D721Med (cell line): ENCODE measurements around the gene GALNT4.
A peak's percentile ranks its signal among the peaks of the same experiment; 100 is the strongest.

Experiments
- DNase-seq: peaks from one replicate; pipeline ENCODE4 v3.0.0; 2011; ENCODE audit warnings: low spot score; ENCODE audit not compliant: insufficient read length
- FAIRE-seq: peaks from 2 replicates; lab custom pipeline; 2011; peaks lifted over from hg19 to GRCh38; lab: Jason Lieb, UNC
- TF ChIP-seq, protein P1 (sequence below): IDR thresholded peaks from 2 replicates; pipeline ENCODE4 v1.5.1; 2012; ENCODE audit warnings: mild to moderate bottlenecking, control low read depth; ENCODE audit not compliant: insufficient read depth; ENCODE audit errors: missing control alignments

GALNT4 gene

DNA sequence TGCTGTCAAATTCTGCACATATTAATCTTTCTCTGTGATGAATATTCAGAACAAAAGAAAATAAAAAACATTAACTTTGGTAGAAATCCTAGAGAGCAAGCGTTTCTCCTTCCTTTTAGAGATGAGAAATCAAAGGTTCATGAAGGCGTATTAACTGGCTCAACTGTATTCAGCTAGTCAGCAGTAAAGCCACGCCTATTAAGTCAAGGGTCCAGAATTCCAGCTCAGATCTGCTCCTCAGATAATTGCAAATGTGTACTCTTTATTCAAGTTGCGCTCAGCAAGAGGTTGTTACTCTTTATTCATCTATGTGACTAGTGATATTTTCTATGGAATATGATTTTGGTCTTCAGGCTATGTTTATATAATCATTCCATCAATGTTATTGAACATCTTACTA lies 14.3 kb upstream of the GALNT4 start:
- FAIRE-seq (peak; percentile 46), DNase-seq (no peak)
- TF ChIP-seq, protein P1, sequence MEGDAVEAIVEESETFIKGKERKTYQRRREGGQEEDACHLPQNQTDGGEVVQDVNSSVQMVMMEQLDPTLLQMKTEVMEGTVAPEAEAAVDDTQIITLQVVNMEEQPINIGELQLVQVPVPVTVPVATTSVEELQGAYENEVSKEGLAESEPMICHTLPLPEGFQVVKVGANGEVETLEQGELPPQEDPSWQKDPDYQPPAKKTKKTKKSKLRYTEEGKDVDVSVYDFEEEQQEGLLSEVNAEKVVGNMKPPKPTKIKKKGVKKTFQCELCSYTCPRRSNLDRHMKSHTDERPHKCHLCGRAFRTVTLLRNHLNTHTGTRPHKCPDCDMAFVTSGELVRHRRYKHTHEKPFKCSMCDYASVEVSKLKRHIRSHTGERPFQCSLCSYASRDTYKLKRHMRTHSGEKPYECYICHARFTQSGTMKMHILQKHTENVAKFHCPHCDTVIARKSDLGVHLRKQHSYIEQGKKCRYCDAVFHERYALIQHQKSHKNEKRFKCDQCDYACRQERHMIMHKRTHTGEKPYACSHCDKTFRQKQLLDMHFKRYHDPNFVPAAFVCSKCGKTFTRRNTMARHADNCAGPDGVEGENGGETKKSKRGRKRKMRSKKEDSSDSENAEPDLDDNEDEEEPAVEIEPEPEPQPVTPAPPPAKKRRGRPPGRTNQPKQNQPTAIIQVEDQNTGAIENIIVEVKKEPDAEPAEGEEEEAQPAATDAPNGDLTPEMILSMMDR, result no peak

DNA sequence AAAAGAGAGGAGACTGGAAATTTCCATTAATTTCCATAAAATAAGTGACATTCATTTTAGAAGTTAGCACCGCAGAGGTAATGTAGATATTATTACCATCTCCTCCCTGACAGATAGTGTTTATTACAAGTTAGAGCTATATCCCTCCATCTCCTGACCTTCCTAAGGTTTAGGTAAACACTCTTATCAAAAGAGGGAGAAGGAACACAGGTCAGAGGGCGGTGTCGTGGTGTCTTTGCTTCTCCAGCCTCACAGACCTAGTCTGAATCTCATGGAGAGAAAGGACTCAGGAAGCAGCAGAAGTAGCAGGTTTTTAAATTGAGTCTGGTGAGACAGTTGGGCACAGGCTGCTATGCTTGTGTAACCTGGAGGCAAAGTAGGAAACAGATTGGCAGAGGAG lies 12.8 kb upstream of the GALNT4 start:
- TF ChIP-seq, protein P1, result no peak
- no peak for FAIRE-seq
- DNase-seq, result no peak

DNA sequence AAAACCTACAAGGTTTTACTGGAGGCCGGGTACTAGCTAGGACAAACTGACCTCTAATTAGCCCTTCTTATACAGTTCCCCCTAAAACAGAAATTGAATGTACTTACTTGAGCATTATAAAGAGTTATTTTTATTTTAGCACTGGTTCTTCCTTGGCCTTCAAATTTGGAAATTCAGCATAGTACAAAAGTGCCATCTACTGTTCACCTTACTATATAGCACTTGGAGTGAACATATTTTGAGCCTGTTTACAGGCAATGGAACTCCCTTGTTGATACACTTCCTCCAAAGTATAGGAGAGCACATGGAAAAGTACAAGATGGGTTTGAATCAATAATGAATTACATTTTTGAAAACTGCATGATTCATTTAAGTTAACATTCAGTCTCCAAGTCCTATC lies 5.1 kb upstream of the GALNT4 start:
- FAIRE-seq, result no peak
- TF ChIP-seq, protein P1, result peak; percentile 86

DNA sequence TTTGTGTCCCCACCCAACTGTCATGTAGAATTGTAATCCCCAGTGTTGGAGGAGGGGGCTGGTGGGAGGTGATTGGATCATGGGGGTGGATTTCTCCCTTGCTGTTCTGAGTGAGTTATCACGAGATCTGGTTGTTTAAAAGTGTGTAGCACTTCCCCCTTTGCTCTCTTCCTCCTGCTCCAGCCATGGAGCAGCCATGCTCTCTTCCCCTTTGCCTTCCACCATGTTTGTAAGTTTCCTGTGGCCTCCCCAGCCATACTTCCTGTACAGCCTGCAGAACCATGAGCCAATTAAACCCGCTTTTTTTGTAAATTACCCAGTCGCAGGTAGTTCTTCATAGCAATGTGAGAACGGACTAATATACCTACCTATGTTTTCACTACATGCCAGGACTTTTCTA lies 3.8 kb upstream of the GALNT4 start:
- TF ChIP-seq, protein P1, result no peak
- no peak for FAIRE-seq
- DNase-seq, result no peak

More for the DNA sequence above, 5.1 kb upstream of the GALNT4 start:
- DNase-seq, result peak; percentile 30

DNA sequence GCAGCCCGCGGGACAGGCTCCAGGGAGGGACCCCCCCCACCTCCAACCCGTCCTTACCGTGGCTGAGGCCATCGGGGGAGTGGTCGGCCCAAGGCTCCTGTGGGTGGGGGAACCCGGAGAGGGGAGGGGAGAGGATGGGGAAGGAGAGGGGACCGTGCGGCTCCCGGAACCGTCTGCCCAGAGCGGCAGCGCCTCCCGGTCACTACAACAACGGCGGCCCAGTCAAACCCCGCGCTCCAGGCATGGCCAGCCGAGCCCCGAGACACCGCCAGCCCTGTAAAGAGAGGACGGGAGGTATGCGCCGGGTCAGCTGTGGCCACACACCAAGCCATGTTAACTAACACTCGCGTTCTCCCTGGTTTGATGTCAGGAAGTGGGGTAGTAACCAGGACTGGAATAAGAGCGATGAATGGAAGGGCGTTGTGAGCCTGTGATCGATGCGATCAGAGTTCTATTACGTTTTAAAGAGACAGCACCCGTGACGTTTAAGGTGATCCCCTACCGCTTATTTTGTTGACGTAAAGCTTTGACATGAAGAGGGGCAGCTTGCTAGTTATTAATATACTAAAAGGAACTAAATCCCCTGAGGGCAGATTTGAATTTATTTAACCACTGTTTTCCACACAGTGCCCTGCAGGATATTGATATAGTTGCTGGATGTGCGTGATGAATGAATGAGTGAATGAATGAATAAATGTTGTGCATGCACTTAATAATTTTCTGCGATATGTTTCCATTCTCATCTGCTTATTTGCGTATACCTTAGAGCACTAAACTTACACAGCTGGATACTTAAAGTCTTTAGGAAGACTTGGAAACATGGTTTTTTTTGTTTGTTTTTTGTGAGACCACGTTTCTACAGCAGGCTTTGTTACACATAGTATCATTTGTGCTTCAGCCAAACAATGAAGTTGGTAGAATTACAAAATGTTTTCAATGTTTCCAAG lies 1.5 kb upstream of the GALNT4 start, which contains the start of gene POC1B:
POC1B (minus strand) TSS at position 224 of the 947 bp plus-strand sequence; CDS start at position 72, 152 bp downstream.
- FAIRE-seq (no peak), DNase-seq (peak; percentile 45)
- TF ChIP-seq, protein P1, result no peak

DNA sequence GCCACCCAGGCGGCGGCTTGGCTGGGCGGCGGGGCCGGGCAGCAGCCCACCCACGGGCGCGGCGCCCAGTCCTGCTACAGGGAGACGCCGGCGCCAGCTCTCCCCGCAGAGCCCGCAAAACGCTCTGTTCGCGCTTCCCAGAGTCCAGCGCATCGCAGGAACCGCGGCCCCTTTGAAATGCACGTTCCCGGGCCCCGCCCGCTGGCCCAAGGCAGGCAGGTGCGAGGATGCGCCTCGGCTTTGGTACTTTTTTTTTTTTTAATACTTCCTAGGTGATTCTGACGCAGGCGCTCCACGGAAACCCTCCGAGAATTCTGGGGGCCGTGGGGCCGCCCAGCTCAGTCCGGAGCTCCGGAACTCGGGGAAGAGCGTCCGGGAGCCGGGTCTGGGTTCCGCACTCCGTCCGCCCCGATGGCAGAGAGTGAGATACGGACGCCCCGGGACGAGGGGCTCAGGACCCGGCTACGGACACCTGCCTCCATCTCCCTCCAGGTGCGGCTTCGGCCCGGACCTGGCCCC lies 768 bp upstream of the GALNT4 start:
- FAIRE-seq, result no peak
- DNase-seq, result no peak
- TF ChIP-seq, protein P1, result no peak
